GM10266 (cell line): ENCODE measurements around the gene LRRTM2.

Source experiments
- DNase-seq: peaks from one replicate; pipeline ENCODE4 v3.0.0; 2012; ENCODE audit errors: extremely low spot score
- TF ChIP-seq, protein P1 (sequence below): IDR thresholded peaks from 2 replicates; pipeline ENCODE4 v1.5.1; 2012; ENCODE audit warnings: mild to moderate bottlenecking, low read depth; ENCODE audit not compliant: control insufficient read depth, insufficient read depth; ENCODE audit errors: missing control alignments

The LRRTM2 gene

GRCh38 chr5:138884094-138884493, 9.0 kb upstream of the LRRTM2 start:
- no peak for DNase-seq
- TF ChIP-seq, protein P1, sequence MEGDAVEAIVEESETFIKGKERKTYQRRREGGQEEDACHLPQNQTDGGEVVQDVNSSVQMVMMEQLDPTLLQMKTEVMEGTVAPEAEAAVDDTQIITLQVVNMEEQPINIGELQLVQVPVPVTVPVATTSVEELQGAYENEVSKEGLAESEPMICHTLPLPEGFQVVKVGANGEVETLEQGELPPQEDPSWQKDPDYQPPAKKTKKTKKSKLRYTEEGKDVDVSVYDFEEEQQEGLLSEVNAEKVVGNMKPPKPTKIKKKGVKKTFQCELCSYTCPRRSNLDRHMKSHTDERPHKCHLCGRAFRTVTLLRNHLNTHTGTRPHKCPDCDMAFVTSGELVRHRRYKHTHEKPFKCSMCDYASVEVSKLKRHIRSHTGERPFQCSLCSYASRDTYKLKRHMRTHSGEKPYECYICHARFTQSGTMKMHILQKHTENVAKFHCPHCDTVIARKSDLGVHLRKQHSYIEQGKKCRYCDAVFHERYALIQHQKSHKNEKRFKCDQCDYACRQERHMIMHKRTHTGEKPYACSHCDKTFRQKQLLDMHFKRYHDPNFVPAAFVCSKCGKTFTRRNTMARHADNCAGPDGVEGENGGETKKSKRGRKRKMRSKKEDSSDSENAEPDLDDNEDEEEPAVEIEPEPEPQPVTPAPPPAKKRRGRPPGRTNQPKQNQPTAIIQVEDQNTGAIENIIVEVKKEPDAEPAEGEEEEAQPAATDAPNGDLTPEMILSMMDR, result no peak

GRCh38 chr5:138883211-138883610, 8.1 kb upstream of the LRRTM2 start:
- TF ChIP-seq, protein P1, result no peak
- DNase-seq, result no peak

- TF ChIP-seq, protein P1, result no peak
- no peak for DNase-seq
These were observed 3.5 kb upstream of the LRRTM2 start for GRCh38 chr5:138878437-138879235.

- TF ChIP-seq, protein P1, result no peak
- DNase-seq, result no peak
These were observed 1.7 kb upstream of the LRRTM2 start for GRCh38 chr5:138876811-138877210.

DNA sequence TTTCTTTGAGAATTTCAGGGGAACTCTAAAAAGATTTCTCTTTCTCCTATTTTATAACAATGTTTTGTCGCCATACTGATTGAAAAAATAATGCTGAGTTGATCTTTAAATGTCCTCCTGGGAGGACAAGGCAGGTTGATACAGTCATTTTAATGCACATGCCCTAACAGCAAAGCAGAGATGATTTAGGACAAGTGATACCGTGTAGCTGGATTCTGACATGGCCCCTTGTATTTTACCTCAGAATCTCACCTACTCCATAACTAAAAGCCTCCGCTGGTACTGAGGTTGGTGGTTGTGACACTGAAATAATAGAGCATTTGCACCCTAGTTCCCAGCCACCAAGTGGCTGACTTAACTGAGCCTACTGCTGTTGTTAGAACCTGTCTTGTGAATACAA, 811 bp upstream of the LRRTM2 start:
- DNase-seq, result no peak
- TF ChIP-seq, protein P1, result no peak

DNA sequence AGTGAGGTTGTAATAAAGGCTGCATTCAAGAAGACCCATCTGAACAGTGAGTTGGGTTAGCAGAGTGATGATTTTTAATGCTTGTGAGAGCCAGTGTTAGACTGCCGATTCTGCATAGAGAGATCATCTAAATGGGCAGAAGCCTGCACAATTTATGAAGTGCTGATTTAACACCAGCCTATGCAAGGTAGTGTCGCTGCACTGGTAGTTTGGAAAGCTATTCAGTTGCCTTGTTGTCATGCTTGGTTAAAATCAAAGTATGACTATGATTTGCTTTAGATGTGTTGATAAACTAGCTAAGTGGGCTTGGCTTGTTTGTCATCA, 379 bp upstream of the LRRTM2 start:
- TF ChIP-seq, protein P1, result no peak
- DNase-seq, result no peak

GRCh38 chr5:138874241-138874640, 894 bp downstream of the LRRTM2 start:
- TF ChIP-seq, protein P1, result no peak
- no peak for DNase-seq
